Cardiac muscle cell (in vitro differentiated cells and primary cell): ENCODE data around the gene ACD. TPM values are rescaled to one million over a fixed set of nuclear protein-coding genes. Genes with fewer than 3 reads are reported as not detected.
A peak's percentile ranks its signal among the peaks of the same experiment; 100 is the strongest.

Experiments
- DNase-seq, 2 donors: peaks; one replicate each; pipeline versions ENCODE4 v3.0.0 to v3.0.0-alpha.2; 2010 to 2017; ENCODE audit warnings: low read depth in 1 of 2, low spot score in 1 of 2
- H3K27ac ChIP-seq: fragments of 200-600 bp; sonication (generic); 2 replicates; pipeline ENCODE4 v1.5.1; 2016
- H3K27me3 ChIP-seq: fragments of 200-600 bp; sonication (generic); 2 replicates; pipeline ENCODE4 v1.6.0; 2016; ENCODE audit warnings: control low read depth
- H3K36me3 ChIP-seq: fragments of 200-600 bp; sonication (generic); 2 replicates; pipeline ENCODE4 v1.5.1; 2016; ENCODE audit warnings: control low read depth
- H3K4me1 ChIP-seq: fragments of 200-600 bp; sonication (generic); 2 replicates; pipeline ENCODE4 v1.8.1; 2017; ENCODE audit warnings: low read depth, mild to moderate bottlenecking, mixed run types
- H3K4me3 ChIP-seq: fragments of 200-600 bp; sonication (generic); 2 replicates; pipeline ENCODE4 v1.5.1; 2016; ENCODE audit warnings: mild to moderate bottlenecking
- H3K9me3 ChIP-seq: fragments of 200-600 bp; sonication (generic); 2 replicates; pipeline ENCODE4 v1.5.1; 2017; ENCODE audit warnings: low read depth, mild to moderate bottlenecking, control low read depth
- polyA plus RNA-seq: library from polyadenylated mRNA; unstranded; fragments of >200 nt; fragmentation: Nextera tagmentation; extraction: Ambion mirVana; gene quantifications from 2 replicates; pipeline ENCODE4 v1.2.1, GENCODE V29; 2016
- total RNA-seq: library from RNA; depleted of rRNA; stranded (reverse); fragments of >200 nt; gene quantifications from 2 replicates; pipeline ENCODE4 v1.2.3, GENCODE V29; 2016
- TF ChIP-seq, protein P1 (sequence below): IDR thresholded peaks from 2 replicates; pipeline ENCODE4 v1.5.1; 2012; ENCODE audit warnings: low read depth, mild to moderate bottlenecking, low read length

The ACD gene
- total and polyA plus RNA-seq, 2 experiments from 2014 or later, result 17.2 to 31.8 TPM

- peaks cover 10% of the 10 kb centered on the region for H3K4me1 ChIP-seq
- no peak overlapping the region for H3K4me3 ChIP-seq
- H3K27ac ChIP-seq, result no peak overlapping the region
- DNase-seq, result no peak
- no peaks in the 10 kb centered on the region for H3K36me3 ChIP-seq
- peaks cover 82% of the 10 kb centered on the region for H3K27me3 ChIP-seq
- no peaks in the 10 kb centered on the region for H3K9me3 ChIP-seq
- TF ChIP-seq, protein P1, sequence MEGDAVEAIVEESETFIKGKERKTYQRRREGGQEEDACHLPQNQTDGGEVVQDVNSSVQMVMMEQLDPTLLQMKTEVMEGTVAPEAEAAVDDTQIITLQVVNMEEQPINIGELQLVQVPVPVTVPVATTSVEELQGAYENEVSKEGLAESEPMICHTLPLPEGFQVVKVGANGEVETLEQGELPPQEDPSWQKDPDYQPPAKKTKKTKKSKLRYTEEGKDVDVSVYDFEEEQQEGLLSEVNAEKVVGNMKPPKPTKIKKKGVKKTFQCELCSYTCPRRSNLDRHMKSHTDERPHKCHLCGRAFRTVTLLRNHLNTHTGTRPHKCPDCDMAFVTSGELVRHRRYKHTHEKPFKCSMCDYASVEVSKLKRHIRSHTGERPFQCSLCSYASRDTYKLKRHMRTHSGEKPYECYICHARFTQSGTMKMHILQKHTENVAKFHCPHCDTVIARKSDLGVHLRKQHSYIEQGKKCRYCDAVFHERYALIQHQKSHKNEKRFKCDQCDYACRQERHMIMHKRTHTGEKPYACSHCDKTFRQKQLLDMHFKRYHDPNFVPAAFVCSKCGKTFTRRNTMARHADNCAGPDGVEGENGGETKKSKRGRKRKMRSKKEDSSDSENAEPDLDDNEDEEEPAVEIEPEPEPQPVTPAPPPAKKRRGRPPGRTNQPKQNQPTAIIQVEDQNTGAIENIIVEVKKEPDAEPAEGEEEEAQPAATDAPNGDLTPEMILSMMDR, result no peak
Observed at GRCh38 chr16:67651847-67652246, 8.2 kb downstream of the ACD start.

- TF ChIP-seq, protein P1, result no peak
- no peak overlapping the region for H3K4me3 ChIP-seq
- H3K27ac ChIP-seq, result no peak overlapping the region
- peaks cover 10% of the 10 kb centered on the region for H3K4me1 ChIP-seq
- no peaks in the 10 kb centered on the region for H3K9me3 ChIP-seq
- H3K36me3 ChIP-seq, result no peaks in the 10 kb centered on the region
- no peak for DNase-seq
- H3K27me3 ChIP-seq, result peaks cover 90% of the 10 kb centered on the region
Observed at GRCh38 chr16:67651039-67651438, 9.0 kb downstream of the ACD start.

- Histone ChIP-seq H3K27me3 (peaks cover 100% of the 10 kb centered on the region), H3K36me3 (no peaks in the 10 kb centered on the region), H3K4me3 (no peak overlapping the region), H3K27ac (no peak overlapping the region), H3K4me1 (peaks cover 10% of the 10 kb centered on the region), H3K9me3 (no peaks in the 10 kb centered on the region)
- DNase-seq, result no peak
- TF ChIP-seq, protein P1, result no peak
Observed at GRCh38 chr16:67650023-67650422, 10.0 kb downstream of the ACD start.

DNA sequence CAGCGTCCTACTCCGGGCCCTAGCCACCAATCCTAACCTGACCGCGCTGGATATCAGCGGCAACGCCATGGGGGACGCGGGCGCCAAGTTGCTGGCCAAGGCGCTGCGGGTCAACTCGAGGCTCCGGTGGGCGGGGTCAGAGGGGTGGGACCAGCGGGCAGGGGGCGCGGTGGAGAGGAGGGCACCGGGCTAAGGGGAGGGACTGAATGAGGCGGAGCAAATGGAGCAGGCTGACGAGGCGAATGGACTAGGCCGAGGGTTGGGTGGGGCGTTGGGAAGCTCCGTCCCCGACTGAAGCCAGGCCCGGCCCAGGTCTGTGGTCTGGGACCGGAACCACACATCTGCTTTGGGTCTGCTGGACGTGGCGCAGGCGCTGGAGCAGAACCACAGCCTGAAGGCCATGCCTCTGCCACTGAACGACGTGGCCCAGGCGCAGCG, 10.5 kb downstream of the ACD start:
- Histone ChIP-seq H3K4me3 (no peak overlapping the region), H3K36me3 (no peaks in the 10 kb centered on the region), H3K9me3 (no peaks in the 10 kb centered on the region), H3K27ac (no peak overlapping the region), H3K27me3 (peaks cover 100% of the 10 kb centered on the region), H3K4me1 (peaks cover 10% of the 10 kb centered on the region)
- TF ChIP-seq, protein P1, result no peak
- peak in 1 of 2 donors; percentile 23 for DNase-seq

GRCh38 chr16:67648764-67649407, 11.2 kb downstream of the ACD start:
- Histone ChIP-seq H3K27me3 (peaks cover 100% of the 10 kb centered on the region), H3K36me3 (no peaks in the 10 kb centered on the region), H3K27ac (no peak overlapping the region), H3K4me1 (peaks cover 7% of the 10 kb centered on the region), H3K4me3 (no peak overlapping the region), H3K9me3 (no peaks in the 10 kb centered on the region)
- no peak for DNase-seq
- TF ChIP-seq, protein P1, result no peak
